Renal cortical epithelial cell (primary cell): ENCODE results near the gene RCAN1. TPM values are rescaled to one million over a fixed set of nuclear protein-coding genes. Genes with fewer than 3 reads are reported as not detected.

Source experiments
- DNase-seq: peaks from one replicate; pipeline ENCODE4 v3.0.0-alpha.2; 2011; ENCODE audit warnings: low read depth
- total RNA-seq: library from RNA; depleted of rRNA; stranded (reverse); fragments of >200 nt; gene quantifications from 2 replicates; pipeline ENCODE4 v1.2.3, GENCODE V29; 2014

RCAN1 gene
- total RNA-seq, 1 donor from 2014 or later = 113 TPM

GRCh38 chr21:34543017-34543416 is 71.9 kb downstream of the RCAN1 start:
- no peak for DNase-seq

- DNase-seq = peak; percentile 38
These were observed 74.7 kb downstream of the RCAN1 start for GRCh38 chr21:34540206-34540605.

GRCh38 chr21:34537838-34538237 is 77.1 kb downstream of the RCAN1 start:
- DNase-seq = no peak

- peak; percentile 37 for DNase-seq
These were observed 78.1 kb downstream of the RCAN1 start for GRCh38 chr21:34536820-34537219.

- DNase-seq = no peak
These were observed 78.6 kb downstream of the RCAN1 start for GRCh38 chr21:34536311-34536710.

- DNase-seq = peak; percentile 36
These were observed 79.0 kb downstream of the RCAN1 start for GRCh38 chr21:34535886-34536285.

GRCh38 chr21:34534522-34534921 is 80.4 kb downstream of the RCAN1 start:
- DNase-seq = peak; percentile 64

GRCh38 chr21:34533938-34534337 is 81.0 kb downstream of the RCAN1 start:
- DNase-seq = no peak

- no peak for DNase-seq
These were observed 83.5 kb downstream of the RCAN1 start for GRCh38 chr21:34531399-34531798.

GRCh38 chr21:34530261-34530660 is 84.7 kb downstream of the RCAN1 start:
- DNase-seq = peak; percentile 51

GRCh38 chr21:34528131-34528561 is 86.8 kb downstream of the RCAN1 start:
- peak; percentile 78 for DNase-seq

GRCh38 chr21:34526618-34527290 is 88.2 kb downstream of the RCAN1 start:
- DNase-seq = peak; percentile 100

- no peak for DNase-seq
These were observed 88.7 kb downstream of the RCAN1 start for GRCh38 chr21:34526241-34526617.

- DNase-seq = no peak
These were observed 90.0 kb downstream of the RCAN1 start for GRCh38 chr21:34524646-34525601.

- DNase-seq = no peak
These were observed 91.8 kb downstream of the RCAN1 start for GRCh38 chr21:34523019-34523555.

GRCh38 chr21:34522284-34522683 is 92.6 kb downstream of the RCAN1 start:
- DNase-seq = no peak

- DNase-seq = no peak
These were observed 93.4 kb downstream of the RCAN1 start for GRCh38 chr21:34521561-34521960.

- DNase-seq = no peak
These were observed 94.0 kb downstream of the RCAN1 start for GRCh38 chr21:34520764-34521508.

GRCh38 chr21:34520281-34520680 is 94.6 kb downstream of the RCAN1 start:
- DNase-seq = no peak

- no peak for DNase-seq
These were observed 95.2 kb downstream of the RCAN1 start for GRCh38 chr21:34519694-34520093.

GRCh38 chr21:34519016-34519415 is 95.9 kb downstream of the RCAN1 start:
- no peak for DNase-seq

- no peak for DNase-seq
These were observed 96.6 kb downstream of the RCAN1 start for GRCh38 chr21:34518301-34518700.
